Activated CD4-positive, alpha-beta T cell treated with anti-CD3 and anti-CD28 coated beads, Interleukin-2, amount 50 U/mL, for 48 hours (primary cell): ENCODE measurements around the gene MMP11.
"Not testable (repeated sequence)": the region's sequence is repeated elsewhere in the genome, so short reads cannot be mapped to it uniquely, and the experiment has no call there.

Experiments used
- DNase-seq, 2 experiments: peaks; one replicate each; pipeline ENCODE4 v3.0.0-alpha.2; 2020

The MMP11 gene, protein sequence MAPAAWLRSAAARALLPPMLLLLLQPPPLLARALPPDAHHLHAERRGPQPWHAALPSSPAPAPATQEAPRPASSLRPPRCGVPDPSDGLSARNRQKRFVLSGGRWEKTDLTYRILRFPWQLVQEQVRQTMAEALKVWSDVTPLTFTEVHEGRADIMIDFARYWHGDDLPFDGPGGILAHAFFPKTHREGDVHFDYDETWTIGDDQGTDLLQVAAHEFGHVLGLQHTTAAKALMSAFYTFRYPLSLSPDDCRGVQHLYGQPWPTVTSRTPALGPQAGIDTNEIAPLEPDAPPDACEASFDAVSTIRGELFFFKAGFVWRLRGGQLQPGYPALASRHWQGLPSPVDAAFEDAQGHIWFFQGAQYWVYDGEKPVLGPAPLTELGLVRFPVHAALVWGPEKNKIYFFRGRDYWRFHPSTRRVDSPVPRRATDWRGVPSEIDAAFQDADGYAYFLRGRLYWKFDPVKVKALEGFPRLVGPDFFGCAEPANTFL

GRCh38 chr22:23772649-23773473, at the start of gene MMP11:
MMP11 (plus strand) TSS chr22:23772849; CDS start chr22:23772871, 22 bp downstream.
- peak; percentile 60 to 61 for DNase-seq

- not testable (repeated sequence) for DNase-seq
Measured at GRCh38 chr22:23728108-23728507, 44.5 kb upstream of the MMP11 start.

GRCh38 chr22:23737696-23738095, 35.0 kb upstream of the MMP11 start:
- no peak for DNase-seq

GRCh38 chr22:23742505-23743264, 30.0 kb upstream of the MMP11 start:
- no peak for DNase-seq

GRCh38 chr22:23743303-23743705, 29.3 kb upstream of the MMP11 start:
- DNase-seq, result no peak

DNA sequence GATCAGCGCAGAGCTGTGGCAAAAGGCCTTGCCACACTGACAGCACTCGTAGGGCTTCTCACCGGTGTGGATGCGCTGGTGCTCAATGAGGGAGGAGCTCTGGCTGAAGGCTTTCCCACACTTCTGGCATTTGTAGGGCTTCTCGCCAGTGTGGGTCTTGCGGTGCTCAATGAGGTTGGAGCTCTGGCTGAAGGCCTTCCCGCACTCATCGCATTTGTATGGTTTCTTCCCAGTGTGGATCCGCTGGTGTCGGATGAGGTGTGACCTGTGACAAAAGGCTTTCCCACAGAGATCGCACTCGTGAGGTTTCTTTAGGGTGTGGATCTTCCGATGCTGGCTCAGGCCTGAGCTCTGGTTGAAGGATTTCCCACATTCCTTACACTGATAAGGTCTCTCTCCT, 28.6 kb upstream of the MMP11 start:
- no peak for DNase-seq

GRCh38 chr22:23744485-23744884, 28.2 kb upstream of the MMP11 start:
- no peak for DNase-seq

GRCh38 chr22:23745791-23746190, 26.9 kb upstream of the MMP11 start:
- no peak for DNase-seq

- DNase-seq, result no peak
Measured at GRCh38 chr22:23749841-23750301, 22.8 kb upstream of the MMP11 start.

- DNase-seq, result no peak
Measured at GRCh38 chr22:23750367-23750713, 22.3 kb upstream of the MMP11 start.

GRCh38 chr22:23750714-23751440, 21.8 kb upstream of the MMP11 start, which contains the start of gene ZNF70:
ZNF70 (minus strand) TSS chr22:23751112; CDS start chr22:23745140, 5,972 bp downstream.
- peak; percentile 74 to 77 for DNase-seq

DNA sequence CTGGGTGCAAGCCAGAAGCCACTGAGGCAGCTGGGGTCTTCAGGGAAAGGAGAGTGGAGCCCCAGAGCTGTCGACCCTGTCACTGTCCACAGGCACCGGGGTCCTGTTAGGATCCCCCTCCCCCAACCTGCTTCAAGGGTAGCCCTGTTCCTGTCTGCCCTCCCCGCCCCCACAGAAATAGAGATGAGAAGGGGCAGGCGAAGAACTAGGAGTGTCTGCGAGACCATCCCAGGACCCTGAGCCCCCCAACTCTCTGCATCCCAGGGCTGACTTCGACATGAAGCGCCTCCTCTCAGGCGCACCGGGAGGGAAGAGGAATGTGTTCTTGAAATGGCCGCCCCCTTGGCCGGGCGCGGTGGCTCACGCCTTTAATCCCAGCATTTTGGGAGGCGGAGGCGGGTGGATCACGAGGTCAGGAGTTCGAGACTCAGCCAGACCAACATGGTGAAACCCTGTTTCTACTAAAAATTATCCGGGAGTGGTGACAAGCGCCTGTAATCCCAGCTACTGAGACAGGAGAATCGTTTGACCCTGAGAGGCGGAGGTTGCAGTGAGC, 21.1 kb upstream of the MMP11 start:
- no peak for DNase-seq

- no peak for DNase-seq
Measured at GRCh38 chr22:23752090-23752691, 20.5 kb upstream of the MMP11 start.

DNA sequence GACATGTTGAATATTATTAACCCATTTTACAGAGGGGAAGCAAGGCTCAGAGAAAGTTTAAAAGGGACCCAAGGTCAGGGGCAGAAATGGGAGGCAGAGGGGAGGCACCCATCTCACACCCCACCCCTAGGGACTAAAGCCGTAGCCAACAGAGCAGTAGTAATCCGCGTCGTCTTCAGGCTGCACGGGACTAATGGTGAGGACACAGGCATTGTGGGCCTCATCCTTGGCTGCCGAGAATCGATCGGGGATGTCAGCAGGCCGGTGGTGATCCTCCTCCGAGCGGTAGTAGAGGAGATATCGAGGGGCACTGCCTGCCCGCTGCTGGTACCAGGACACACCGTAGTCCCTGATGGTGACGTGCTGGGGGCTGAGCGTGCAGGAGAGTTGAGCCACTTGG, 19.9 kb upstream of the MMP11 start:
- DNase-seq, result no peak

DNA sequence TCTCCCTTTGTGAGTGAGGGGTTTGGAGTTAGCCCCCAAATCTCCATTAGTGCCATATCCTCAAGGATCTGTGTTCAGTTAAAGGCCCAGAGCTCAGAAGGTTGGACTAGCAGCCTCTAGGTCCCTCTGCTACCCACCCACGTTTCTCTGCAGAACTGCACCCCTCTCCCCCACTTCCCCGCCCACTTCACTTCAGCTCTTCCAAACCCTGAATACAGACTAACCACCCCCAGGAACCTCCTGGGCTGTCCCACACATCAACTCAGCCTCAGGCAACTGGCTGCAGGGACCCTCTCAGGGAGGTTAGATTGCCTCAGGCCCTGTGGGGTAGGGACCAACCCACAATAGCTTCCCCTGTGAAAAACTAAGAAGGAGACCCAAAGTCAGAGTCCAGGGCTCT, 19.3 kb upstream of the MMP11 start:
- DNase-seq, result no peak

DNA sequence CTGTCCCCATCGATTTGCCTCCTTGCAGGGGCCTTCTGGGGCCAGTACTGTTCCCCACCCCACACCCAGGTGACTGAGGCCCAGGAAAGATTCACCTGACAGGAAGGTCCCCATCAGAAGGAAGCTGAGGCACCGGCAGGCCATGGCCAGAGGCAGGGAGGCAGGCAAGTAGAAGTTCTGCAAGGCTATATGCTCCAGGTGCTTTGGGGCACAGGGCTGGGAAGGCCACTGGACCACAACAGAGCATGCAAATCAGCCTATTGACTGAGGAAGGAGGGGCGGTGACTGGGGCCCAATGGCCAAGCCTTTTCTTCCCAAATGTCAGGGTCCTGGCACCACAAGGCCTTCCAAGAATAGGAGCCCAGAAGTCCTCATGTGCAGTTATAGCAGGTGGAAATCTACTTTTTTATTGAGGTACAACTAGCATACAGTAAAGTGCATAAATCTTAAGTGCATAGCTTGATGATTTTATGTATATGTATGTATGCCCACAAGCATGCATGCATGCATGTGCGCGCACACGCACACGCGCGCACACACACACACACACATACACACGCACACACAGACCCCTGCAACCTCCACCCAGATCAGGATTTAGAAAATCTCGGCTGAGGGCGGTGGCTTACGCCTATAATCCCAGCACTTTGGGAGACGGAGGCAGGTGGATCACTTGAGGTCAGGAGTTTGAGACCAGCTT, 18.3 kb upstream of the MMP11 start, which contains the start of gene VPREB3:
TSS of gene VPREB3 (minus strand) at position 206 of the 700 bp plus-strand sequence. CDS start at position 144, 62 bp downstream.
- no peak for DNase-seq

GRCh38 chr22:23754980-23755636, 17.5 kb upstream of the MMP11 start:
- no peak for DNase-seq

DNA sequence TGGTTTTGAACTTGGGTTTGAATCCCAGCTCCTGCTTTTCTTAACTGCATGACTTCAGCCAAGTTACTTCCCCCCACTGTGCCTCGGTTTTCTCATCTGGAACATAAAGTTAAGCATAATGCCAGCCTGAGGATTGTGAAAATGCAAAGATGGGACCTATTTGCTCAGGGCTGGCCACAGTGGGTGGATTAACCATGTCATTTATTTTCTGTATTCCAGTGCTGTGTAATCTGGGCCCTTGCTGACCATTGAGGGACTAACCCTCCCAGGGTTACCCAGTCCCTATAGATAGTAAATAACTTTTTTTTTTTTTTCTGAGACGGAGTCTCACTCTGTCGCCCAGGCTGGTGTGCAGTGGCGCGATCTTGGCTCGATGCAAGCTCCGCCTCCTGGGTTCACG, 16.9 kb upstream of the MMP11 start:
- no peak for DNase-seq

- DNase-seq, result no peak
Measured at GRCh38 chr22:23756891-23757290, 15.8 kb upstream of the MMP11 start.

DNA sequence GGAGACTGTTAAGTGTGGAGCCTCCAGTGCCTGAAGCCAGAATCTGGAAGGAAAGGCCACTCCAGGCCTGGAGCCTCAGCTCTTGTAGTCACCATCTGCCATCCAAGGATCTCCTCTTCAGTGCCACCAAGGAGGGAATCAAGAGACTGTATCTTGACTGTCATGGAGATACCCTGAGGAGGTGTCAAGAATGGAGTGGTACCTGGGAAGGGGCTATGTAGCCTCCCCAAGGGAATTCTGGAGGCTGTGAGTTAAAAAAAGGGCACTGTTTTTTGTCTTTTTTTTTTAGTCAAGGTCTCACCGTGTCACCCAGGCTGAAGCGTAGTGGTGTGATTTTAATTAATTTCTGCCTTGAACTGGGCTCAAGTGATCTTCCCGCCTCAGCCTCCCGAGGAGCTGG, 13.1 kb upstream of the MMP11 start:
- no peak for DNase-seq
